ENCODE measurements around the gene CRACR2B.

CRACR2B gene

DNA sequence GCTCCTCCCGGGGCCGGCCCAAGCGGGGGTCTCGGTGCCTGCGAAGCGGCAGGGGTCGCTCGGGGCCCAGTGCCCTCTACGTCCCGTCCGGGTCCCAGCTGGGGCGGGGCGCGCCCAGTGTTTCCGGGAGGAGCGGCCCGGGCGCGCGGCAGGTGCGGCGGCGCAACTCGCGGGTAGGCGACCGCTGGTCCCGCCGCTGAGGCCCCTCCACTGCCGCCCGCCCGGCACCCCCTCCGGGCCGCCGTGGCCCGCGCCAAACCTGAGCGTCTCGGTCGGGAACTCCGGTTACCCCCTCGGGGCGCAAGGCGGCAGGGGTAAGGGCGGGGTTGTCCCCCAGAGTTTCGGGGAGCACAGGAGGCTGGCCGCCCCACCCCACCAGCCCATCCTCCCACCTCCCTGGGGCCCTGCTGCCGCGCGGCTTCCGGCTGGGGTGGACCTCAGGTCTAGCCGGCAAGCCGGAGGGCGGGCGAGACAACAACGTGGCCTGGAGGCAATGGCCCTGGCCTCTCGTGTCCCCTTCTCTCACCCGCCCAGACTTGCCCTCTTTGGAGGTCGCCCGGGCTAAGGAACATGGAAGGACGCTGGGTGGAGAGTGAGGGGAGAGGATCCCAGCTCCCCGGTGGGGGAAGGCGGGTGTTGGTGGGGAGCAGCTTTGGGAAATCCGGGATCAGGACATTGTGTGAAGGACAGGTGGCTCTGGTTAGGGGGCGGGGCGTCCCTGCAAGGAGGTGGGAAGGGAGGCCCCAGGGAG lies 398 bp upstream of the CRACR2B start:
- DNase-seq (ENCODE audit: extremely low spot score): peak; percentile 77
- TF ChIP-seq, protein P1, sequence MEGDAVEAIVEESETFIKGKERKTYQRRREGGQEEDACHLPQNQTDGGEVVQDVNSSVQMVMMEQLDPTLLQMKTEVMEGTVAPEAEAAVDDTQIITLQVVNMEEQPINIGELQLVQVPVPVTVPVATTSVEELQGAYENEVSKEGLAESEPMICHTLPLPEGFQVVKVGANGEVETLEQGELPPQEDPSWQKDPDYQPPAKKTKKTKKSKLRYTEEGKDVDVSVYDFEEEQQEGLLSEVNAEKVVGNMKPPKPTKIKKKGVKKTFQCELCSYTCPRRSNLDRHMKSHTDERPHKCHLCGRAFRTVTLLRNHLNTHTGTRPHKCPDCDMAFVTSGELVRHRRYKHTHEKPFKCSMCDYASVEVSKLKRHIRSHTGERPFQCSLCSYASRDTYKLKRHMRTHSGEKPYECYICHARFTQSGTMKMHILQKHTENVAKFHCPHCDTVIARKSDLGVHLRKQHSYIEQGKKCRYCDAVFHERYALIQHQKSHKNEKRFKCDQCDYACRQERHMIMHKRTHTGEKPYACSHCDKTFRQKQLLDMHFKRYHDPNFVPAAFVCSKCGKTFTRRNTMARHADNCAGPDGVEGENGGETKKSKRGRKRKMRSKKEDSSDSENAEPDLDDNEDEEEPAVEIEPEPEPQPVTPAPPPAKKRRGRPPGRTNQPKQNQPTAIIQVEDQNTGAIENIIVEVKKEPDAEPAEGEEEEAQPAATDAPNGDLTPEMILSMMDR (IDR thresholded peaks at IDR 0.05; ENCODE audit: control extremely low read depth, extremely low read depth, low read depth, missing control alignments): no peak
- CTCF ChIA-PET: interaction anchor here (1.6 to 2.9 kb wide), 3 partner anchors 8 to 223 kb away, joined by 4 to 11 read pairs (median 4); partner anchors contain the start of gene PNPLA2
- POLR2A ChIA-PET: interaction anchor here (6.2 kb wide), 1 partner anchor 8 kb away, joined by 35 read pairs; the partner anchor contains the start of gene PNPLA2

DNA sequence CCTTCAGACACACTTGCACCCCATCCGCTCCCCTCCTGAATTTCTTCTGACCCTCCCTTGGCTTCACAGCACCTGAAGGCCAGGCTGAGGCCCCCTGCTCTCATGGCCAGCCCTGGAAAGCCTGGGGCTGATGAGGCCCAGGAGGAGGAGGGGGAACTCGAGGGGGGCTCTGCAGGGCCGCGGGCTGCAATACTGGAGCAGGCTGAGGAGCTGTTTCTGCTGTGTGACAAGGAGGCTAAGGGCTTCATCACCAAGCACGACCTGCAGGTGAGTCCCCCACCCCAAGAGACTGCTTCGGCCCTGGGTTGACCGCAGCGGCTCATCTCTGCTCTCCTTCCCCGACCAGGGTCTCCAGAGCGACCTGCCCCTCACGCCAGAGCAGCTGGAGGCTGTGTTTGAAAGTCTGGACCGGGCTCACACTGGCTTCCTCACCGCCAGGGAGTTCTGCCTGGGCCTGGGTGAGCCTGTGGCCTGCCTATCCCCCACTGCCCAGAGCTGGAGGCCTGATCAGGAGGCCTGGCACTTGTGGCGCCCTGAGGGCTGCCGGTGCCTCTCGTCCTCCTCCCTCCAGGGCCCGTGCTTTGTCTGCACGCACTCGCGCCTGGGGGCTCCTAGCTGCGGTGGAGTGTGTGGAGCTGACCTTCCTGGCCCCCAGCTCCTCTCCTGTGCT lies 922 bp downstream of the CRACR2B start:
- ChIA-PET POLR2A (interaction anchor here (1.3 to 6.2 kb wide), 2 partner anchors 9 to 13 kb away, joined by 4 to 35 read pairs; partner anchors contain the start of gene PNPLA2), CTCF (interaction anchor here (1.4 to 2.9 kb wide), 3 partner anchors 10 to 46 kb away, joined by 4 to 11 read pairs (median 4); partner anchors contain the start of gene PNPLA2)
- TF ChIP-seq, protein P1 (IDR thresholded peaks at IDR 0.05; ENCODE audit: control extremely low read depth, extremely low read depth, low read depth, missing control alignments): no peak
- no peak for DNase-seq (ENCODE audit: extremely low spot score)

DNA sequence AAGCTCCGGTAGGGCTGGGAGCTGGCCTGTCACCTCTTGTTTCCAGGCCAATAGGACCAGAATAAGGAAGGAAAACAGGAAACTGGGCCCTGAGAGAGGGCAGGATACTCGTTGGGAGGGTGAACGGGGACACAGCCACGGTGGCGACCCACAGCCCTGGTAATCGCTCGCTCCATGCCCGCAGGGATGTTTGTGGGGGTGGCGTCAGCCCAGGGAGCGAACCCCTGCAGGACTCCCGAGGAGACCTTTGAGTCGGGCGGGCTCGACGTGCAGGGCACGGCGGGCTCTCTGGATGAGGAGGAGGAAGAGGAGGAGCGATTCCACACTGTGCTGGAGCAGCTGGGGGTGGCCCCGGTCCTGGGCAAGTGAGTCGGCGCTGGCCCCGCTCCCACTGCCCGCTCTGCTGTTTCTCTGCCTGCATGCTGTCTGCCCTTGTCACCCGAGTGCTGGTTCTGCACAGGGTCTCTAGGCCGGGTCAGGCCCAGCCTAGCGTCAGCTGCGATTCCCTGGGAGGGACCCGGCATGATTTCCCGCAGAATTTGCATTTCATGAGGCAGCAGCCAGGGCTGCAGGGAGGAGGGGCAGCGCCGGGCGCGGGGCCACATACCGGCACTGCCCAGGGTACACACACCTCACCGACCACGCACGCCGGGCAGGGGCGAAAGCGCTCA lies 1.6 kb downstream of the CRACR2B start:
- ChIA-PET POLR2A (interaction anchor here (0.6 to 6.2 kb wide), 4 partner anchors 10 to 38 kb away, joined by 3 to 35 read pairs (median 4); partner anchors contain the start of genes PNPLA2 and RPLP2), CTCF (interaction anchor here (1.4 to 2.9 kb wide), 3 partner anchors 10 to 46 kb away, joined by 4 to 11 read pairs (median 8); partner anchors contain the start of gene PNPLA2)
- TF ChIP-seq, protein P1 (IDR thresholded peaks at IDR 0.05; ENCODE audit: control extremely low read depth, extremely low read depth, low read depth, missing control alignments): no peak
- no peak for DNase-seq (ENCODE audit: extremely low spot score)

DNA sequence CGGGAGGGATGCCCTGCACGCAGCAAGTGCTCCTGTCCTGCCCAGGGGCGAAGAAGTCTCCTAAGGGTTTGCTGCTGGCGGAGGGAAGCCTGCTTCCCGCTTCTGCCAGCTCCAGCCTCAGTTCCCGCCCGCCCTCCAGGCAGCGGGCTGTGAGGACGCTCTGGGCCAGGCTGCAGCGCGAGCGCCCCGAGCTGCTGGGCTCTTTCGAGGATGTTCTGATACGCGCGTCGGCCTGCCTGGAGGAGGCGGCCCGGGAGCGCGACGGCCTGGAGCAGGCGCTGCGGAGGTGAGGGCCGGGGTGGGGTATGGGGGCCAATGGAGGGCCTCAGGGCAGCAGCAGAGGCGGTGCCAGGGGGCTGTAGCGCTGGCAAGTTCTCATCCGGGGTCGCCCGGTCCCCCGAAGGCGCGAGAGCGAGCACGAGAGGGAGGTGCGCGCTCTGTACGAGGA lies 2.2 kb downstream of the CRACR2B start:
- DNase-seq (ENCODE audit: extremely low spot score): no peak
- CTCF ChIA-PET: interaction anchor here (1.4 to 2.9 kb wide), 3 partner anchors 11 to 47 kb away, joined by 4 to 11 read pairs (median 8); partner anchors contain the start of gene PNPLA2
- TF ChIP-seq, protein P1 (IDR thresholded peaks at IDR 0.05; ENCODE audit: control extremely low read depth, extremely low read depth, low read depth, missing control alignments): no peak
- POLR2A ChIA-PET: interaction anchor here (0.6 to 6.2 kb wide), 4 partner anchors 10 to 37 kb away, joined by 3 to 35 read pairs (median 4); partner anchors contain the start of genes PNPLA2 and RPLP2

DNA sequence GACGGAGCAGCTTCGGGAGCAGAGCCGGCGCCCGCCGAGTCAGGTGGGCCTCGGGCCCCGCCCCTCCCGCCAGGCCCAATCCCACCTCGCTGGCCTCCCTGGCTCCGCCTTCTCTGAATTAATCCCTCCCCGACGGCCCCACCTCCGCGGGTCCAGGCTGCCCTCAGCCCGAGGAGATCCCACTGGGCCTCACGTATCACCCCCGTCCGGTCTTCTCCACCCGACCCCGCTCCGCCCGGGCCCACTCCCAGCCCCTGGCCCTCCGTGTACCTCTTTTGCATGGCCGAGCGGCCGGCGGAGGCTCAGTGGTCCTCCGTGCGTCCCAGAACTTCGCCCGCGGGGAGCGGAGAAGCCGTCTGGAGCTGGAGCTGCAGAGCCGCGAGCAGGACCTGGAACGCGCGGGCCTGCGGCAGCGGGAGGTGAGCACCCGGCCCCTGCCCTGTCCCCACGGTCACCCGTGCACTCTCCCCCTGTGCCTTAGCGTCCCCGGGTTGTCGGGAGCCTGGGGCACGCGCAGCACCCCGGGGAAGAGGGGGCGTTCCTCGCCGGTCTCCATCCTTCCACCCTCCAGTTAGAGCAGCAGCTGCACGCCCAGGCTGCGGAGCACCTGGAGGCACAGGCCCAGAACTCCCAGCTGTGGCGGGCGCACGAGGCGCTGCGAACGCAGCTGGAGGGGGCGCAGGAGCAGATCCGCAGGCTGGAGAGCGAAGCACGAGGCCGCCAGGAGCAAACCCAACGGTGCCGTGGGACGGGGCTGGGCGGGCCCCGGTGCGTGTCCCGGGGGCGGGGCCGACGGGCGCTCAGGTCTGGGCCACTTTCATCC lies 2.8 kb downstream of the CRACR2B start:
- CTCF ChIA-PET: interaction anchor here (1.1 to 2.8 kb wide), 4 partner anchors 13 to 104 kb away, joined by 3 to 8 read pairs (median 3); partner anchors contain the start of gene TSPAN4
- peak; percentile 82 for DNase-seq (ENCODE audit: extremely low spot score)
- POLR2A ChIA-PET: interaction anchor here (1.2 to 6.2 kb wide), 2 partner anchors 11 to 21 kb away, joined by 3 to 35 read pairs; partner anchors contain the start of genes PNPLA2 and RPLP2
- TF ChIP-seq, protein P1 (IDR thresholded peaks at IDR 0.05; ENCODE audit: control extremely low read depth, extremely low read depth, low read depth, missing control alignments): no peak

Measured in GM10248 (cell line).